HG03558 (cell line): ENCODE data around the gene MAGI1.

Experiments
- ATAC-seq: cut with Tn5 transposase; IDR thresholded peaks from one replicate; pipeline ENCODE4 v1.9.1; 2021; ENCODE audit warnings: moderate number of reproducible peaks; ENCODE audit not compliant: unreplicated experiment; ENCODE audit errors: extremely low read depth

Gene MAGI1

DNA sequence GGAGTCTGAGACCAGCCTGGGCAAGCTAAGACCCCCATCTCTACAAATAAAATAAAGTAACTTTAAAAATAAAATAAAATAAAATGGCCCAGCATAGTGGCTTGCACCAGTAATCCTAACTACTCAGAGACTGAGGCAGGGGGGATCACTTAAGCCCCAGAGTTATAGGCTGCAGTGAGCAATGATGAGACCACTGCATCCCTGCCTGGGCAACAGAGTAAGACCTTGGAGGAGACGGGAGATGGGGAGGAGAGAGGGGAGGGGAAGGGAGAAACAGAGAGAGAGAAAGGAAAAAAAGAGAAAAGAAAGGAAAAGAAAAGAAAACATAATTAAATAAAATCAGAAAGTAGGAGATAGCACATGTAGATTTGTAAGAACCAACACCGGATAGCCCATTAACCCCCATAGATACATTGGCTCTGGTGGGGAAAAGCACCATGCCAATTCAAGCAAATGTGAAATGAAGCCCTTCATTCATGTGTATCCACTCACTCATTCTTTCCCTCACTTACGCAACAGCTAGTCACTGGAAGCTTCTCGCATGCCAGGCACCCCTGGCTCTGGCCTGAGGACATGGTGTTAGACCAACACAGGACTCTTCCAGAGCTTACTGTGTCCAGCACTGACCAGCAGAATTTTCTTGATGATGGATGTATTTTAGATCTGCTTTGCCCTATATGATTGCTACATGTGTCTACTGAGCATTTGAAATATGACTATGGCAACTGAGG is 183.2 kb downstream of the MAGI1 start:
- no peak for ATAC-seq

GRCh38 chr3:65854606-65855304 is 184.0 kb downstream of the MAGI1 start:
- no peak for ATAC-seq

GRCh38 chr3:65851827-65852226 is 186.9 kb downstream of the MAGI1 start:
- ATAC-seq: no peak

DNA sequence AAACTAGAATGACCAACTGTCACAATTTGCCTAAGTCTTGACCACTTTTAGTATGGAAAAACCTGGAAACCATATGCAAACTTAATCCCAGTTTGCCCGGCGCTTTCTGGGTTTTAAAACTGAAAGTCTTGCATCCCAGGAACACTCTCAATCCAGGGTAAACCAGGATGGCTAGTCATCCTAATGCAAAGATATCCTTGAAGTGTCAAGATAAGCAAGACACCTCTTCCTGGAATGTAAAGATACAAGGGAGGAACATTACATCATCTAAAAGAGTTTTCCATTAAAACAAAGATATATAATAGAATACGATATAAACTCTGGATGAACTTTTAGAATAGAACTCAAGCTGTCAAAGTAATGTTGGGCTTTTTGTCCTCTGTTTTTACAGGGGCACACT is 188.5 kb downstream of the MAGI1 start:
- ATAC-seq: no peak

GRCh38 chr3:65848024-65848423 is 190.7 kb downstream of the MAGI1 start:
- no peak for ATAC-seq

DNA sequence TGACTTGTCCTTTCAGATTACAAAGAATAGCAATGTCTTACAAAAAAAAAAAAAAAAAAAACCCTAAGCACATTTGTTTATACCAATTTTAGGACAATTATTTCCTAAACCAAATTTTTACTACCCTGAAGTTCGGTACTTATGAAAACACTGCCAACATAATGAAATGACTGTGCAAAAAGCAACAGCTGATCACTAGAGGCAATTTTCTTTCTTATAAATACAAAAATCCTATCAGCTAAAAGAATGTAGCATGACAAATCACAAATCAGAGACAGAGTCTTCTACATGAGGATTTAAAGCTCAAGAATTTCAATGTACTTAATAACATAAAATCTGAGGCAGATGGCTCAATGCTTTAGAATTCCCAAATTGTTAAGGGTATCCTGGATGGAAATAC is 191.8 kb downstream of the MAGI1 start:
- no peak for ATAC-seq

- no peak for ATAC-seq
Observed at GRCh38 chr3:65844370-65844769, 194.3 kb downstream of the MAGI1 start.

DNA sequence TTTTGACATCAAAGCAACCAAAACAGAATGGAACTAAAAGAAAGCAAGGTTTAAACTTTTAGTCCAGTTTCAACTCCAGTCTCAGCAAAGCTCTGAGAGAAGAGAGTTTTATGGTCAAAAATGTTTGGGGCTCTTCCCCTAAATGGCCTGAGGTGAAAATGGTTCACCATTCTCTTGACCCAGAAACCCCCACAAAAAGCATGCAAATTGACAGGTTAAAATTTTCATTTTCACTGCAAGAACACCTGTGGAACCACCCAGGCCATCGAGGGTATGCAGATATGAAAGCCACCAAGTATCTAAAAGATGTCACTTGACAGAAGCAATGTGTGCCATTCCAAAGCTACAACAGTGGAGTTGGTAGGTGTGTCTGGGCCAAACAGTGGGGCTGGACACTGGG is 195.0 kb downstream of the MAGI1 start:
- ATAC-seq: no peak

DNA sequence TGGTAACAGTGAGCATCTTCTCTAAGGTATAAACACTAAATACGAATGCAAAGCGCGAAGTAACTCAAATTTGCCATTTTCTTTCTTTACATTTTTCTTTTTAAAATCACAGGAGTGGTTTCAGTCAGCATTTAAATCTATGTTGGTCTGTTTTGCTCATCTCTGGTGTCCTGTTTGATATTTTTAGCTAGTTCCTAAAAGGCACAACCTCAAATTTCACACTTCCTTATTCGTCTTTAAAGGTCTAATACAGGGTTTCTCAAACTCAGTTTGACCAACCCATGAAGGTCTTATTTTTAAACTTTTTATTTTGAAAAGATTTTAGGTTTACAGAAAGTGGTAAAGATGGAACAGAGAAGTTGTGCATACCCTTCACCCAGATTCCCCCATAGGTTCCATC is 201.1 kb downstream of the MAGI1 start:
- no peak for ATAC-seq

GRCh38 chr3:65836047-65836446 is 202.7 kb downstream of the MAGI1 start:
- no peak for ATAC-seq

GRCh38 chr3:65833761-65834505 is 204.8 kb downstream of the MAGI1 start:
- no peak for ATAC-seq

GRCh38 chr3:65831733-65832425 is 206.8 kb downstream of the MAGI1 start:
- ATAC-seq: no peak

GRCh38 chr3:65830948-65831732 is 207.6 kb downstream of the MAGI1 start:
- no peak for ATAC-seq

DNA sequence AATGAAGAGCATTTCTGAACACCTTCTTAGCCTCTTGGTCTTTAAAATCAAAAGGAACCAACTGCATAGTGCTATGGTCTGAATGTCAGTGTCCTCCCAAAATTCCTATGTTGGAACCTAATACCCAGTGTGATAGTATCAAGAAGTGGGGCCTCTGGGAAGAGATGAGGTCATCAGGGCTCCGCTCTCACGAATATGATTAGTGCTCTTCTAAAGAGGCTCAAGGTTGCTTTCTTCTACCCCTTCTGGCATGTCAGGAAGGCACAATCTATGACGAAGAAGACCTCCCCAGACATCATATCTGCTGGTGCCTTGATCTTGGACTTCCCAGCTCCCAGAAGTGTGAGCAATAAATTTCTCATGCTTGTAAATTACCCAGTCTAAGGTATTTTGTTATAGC is 209.5 kb downstream of the MAGI1 start:
- no peak for ATAC-seq

GRCh38 chr3:65828706-65829105 is 210.0 kb downstream of the MAGI1 start:
- ATAC-seq: no peak

GRCh38 chr3:65827076-65827475 is 211.6 kb downstream of the MAGI1 start:
- no peak for ATAC-seq

GRCh38 chr3:65824166-65824565 is 214.6 kb downstream of the MAGI1 start:
- no peak for ATAC-seq

- ATAC-seq: no peak
Observed at GRCh38 chr3:65820600-65820999, 218.1 kb downstream of the MAGI1 start.

- ATAC-seq: no peak
Observed at GRCh38 chr3:65819896-65820295, 218.8 kb downstream of the MAGI1 start.

GRCh38 chr3:65817553-65818126 is 221.1 kb downstream of the MAGI1 start:
- no peak for ATAC-seq
